Retinal pigment epithelial cell (primary cell): ENCODE data around the gene CD164L2.
A peak's percentile ranks its signal among the peaks of the same experiment; 100 is the strongest.

Experiments
- DNase-seq: peaks from one replicate; pipeline ENCODE4 v3.0.0-alpha.2; 2010; ENCODE audit warnings: low read depth
- H3K4me3 ChIP-seq: 2 replicates; pipeline ENCODE4 v1.5.1; 2011; ENCODE audit warnings: mild to moderate bottlenecking, low read length, control low read depth, moderate library complexity
- TF ChIP-seq, protein P1 (sequence below): conservative IDR thresholded peaks from 2 replicates; pipeline ENCODE4 v1.5.1; 2011; ENCODE audit warnings: low read depth, low read length, control low read depth, inconsistent platforms

The CD164L2 gene

DNA sequence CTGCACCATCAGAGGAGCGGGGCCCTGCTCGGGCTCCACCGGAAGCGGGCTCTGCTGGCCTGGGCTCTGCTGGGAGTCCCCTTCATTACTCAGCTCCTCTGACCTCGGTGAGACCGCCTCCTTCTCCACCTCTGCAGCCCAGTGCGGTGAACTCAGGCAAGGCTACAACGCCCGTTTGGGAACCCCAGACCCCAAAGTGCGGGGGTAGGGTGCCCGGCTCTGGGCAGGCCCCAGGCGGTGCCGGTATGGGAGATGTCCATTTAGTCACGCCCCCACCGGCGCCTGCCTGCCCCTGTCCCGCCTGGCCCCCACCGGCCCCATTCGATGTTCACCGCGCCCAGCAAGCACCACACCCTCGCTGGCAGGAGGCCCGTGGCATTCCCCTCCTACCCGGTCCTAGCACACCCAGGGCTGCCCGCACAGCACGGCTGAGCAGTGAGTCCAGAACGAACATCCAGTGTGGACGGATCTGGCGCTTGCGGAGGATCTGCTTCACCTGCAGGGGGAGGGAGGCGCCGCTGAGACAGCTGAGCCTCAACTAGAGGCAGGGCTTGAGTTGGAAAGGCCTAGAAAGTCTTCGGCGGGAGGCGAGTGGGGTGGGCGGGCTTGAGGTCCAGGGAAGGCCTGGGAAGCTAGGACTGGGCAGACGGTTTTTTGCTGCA, 26.4 kb downstream of the CD164L2 start:
- TF ChIP-seq, protein P1, sequence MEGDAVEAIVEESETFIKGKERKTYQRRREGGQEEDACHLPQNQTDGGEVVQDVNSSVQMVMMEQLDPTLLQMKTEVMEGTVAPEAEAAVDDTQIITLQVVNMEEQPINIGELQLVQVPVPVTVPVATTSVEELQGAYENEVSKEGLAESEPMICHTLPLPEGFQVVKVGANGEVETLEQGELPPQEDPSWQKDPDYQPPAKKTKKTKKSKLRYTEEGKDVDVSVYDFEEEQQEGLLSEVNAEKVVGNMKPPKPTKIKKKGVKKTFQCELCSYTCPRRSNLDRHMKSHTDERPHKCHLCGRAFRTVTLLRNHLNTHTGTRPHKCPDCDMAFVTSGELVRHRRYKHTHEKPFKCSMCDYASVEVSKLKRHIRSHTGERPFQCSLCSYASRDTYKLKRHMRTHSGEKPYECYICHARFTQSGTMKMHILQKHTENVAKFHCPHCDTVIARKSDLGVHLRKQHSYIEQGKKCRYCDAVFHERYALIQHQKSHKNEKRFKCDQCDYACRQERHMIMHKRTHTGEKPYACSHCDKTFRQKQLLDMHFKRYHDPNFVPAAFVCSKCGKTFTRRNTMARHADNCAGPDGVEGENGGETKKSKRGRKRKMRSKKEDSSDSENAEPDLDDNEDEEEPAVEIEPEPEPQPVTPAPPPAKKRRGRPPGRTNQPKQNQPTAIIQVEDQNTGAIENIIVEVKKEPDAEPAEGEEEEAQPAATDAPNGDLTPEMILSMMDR, result peak; percentile 3
- DNase-seq, result no peak
- H3K4me3 ChIP-seq, result no peak overlapping the region

DNA sequence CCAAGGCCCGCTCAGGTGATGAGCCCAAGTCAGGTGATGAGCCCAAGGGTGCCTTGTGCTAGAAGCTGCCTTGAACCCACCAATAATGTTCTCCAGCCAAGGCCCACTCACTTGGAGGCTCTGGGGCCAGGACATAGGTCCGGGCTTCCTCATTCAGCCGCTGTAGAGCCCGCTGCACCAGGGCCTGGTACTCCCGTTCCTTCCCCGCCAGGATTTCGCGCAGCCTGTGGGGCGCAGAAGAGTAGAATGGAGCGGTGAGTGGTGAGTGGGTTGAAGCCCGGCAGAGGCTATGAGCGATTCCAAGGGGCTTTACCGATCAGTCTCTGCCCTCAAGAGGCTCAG, 26.9 kb downstream of the CD164L2 start:
- DNase-seq, result no peak
- TF ChIP-seq, protein P1, result no peak
- no peak overlapping the region for H3K4me3 ChIP-seq

DNA sequence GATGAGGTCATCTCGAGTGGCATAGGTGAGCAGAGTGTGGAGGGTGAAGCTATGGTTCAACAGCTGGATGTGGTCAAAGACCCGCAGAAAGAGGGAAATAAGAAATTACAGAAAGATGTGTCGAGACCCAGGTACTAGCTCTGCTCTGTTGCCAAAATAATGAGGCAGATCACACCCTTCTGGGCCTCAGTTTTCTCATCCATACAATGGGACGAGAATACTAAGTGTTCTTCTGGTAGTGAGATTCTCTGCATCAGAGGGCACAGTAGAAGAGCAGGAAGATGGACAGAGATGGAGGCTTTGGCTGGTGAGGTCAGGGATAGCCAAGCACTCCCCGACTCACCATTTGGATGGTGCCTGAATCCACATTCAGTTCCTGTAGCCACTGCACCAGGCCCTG, 27.4 kb downstream of the CD164L2 start:
- H3K4me3 ChIP-seq, result no peak overlapping the region
- TF ChIP-seq, protein P1, result no peak
- DNase-seq, result no peak

DNA sequence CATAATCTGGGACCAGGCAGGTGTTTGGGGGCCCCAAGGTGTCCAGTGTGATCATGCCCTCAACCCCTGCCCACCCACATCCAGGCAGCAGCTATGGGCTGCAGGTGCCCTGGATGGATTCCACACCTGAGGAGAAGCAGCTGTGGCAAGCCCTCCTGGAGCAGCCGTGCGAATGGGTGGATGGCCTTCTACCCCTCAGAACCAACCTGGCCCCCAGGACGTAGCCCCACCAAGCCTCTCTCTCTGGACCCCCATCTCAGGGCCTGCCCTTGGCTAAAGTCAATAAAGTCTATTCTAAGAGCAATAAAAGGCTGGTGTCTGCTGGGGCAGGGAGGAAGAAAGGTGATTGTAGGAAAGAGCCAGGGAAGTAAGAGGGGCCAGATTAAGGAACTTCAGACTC, 29.5 kb downstream of the CD164L2 start:
- TF ChIP-seq, protein P1, result no peak
- DNase-seq, result no peak
- no peak overlapping the region for H3K4me3 ChIP-seq

DNA sequence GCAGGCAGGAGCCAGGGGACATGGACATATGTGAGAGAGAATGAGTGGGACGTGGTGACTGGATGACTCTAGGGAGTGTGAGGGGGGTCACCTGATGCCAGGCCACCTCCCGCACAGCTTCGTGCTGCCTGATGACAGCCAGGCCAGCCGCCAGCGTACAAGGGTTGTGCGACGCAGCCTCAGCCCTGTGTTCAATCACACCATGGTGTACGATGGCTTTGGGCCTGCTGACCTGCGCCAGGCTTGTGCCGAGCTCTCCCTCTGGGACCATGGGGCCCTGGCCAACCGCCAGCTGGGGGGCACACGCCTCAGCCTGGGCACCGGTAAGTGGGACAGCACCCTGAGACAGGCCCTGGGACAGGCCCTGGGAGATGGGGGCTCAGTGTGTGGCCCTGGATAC, 30.0 kb downstream of the CD164L2 start:
- DNase-seq, result no peak
- TF ChIP-seq, protein P1, result no peak
- H3K4me3 ChIP-seq, result no peak overlapping the region

DNA sequence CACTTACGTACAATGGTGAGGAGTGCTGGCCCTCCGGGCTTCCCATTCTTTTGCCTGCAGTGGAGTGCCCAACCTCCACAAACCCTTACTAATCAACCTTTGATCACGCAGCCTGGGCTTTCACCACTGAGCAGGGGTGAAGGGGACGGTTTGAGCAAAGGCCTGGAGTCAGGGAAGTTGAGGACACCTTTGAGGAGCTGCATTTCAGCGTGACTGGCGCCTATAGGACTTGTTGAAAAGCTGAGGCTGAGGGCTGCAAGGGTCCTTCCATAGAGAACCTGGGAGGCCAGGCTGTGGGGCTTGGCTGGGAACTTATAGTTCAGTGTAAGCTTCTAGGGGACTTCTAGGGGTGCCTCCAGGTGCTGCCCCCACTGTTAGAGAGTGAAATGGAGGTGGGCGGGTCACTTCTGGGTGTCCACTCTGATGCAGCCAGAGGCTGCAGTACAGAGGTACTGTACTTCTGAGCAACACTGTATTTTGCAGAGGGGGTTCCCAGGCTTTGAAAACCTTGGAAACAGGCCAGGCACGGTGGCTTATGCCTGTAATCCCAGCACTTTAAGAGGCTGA, 31.5 kb downstream of the CD164L2 start:
- TF ChIP-seq, protein P1, result no peak
- DNase-seq, result no peak
- H3K4me3 ChIP-seq, result peak overlapping the region; percentile 23
